ENCODE results near the gene OSBPL6. TPM values are rescaled to one million over a fixed set of nuclear protein-coding genes. Genes with fewer than 3 reads are reported as not detected.
"Not testable (repeated sequence)": the region's sequence is repeated elsewhere in the genome, so short reads cannot be mapped to it uniquely, and the experiment has no call there.

The OSBPL6 gene
- total RNA-seq, 1 donor, result 5.2 TPM

GRCh38 chr2:178309541-178309940 is 115.2 kb downstream of the OSBPL6 start:
- TF ChIP-seq CTCF (IDR thresholded peaks at IDR 0.05; ENCODE audit: insufficient read depth, low read length), result no peak
- H3K4me3 ChIP-seq (ENCODE audit: low read depth, low read length), result no peak overlapping the region
- no peak for DNase-seq (ENCODE audit: low read depth)

- DNase-seq (ENCODE audit: low read depth), result no peak
- no peak overlapping the region for H3K4me3 ChIP-seq (ENCODE audit: low read depth, low read length)
- TF ChIP-seq CTCF (IDR thresholded peaks at IDR 0.05; ENCODE audit: insufficient read depth, low read length), result no peak
These were observed 120.8 kb downstream of the OSBPL6 start for GRCh38 chr2:178315078-178315477.

GRCh38 chr2:178315488-178315948 is 121.2 kb downstream of the OSBPL6 start:
- no peak for TF ChIP-seq CTCF (IDR thresholded peaks at IDR 0.05; ENCODE audit: insufficient read depth, low read length)
- no peak overlapping the region for H3K4me3 ChIP-seq (ENCODE audit: low read depth, low read length)
- DNase-seq (ENCODE audit: low read depth), result no peak

GRCh38 chr2:178317811-178318210 is 123.5 kb downstream of the OSBPL6 start:
- no peak for DNase-seq (ENCODE audit: low read depth)
- TF ChIP-seq CTCF (IDR thresholded peaks at IDR 0.05; ENCODE audit: insufficient read depth, low read length), result no peak
- H3K4me3 ChIP-seq (ENCODE audit: low read depth, low read length), result no peak overlapping the region

- no peak for TF ChIP-seq CTCF (IDR thresholded peaks at IDR 0.05; ENCODE audit: insufficient read depth, low read length)
- H3K4me3 ChIP-seq (ENCODE audit: low read depth, low read length), result no peak overlapping the region
- no peak for DNase-seq (ENCODE audit: low read depth)
These were observed 125.8 kb downstream of the OSBPL6 start for GRCh38 chr2:178320011-178320585.

- TF ChIP-seq CTCF (IDR thresholded peaks at IDR 0.05; ENCODE audit: insufficient read depth, low read length), result no peak
- H3K4me3 ChIP-seq (ENCODE audit: low read depth, low read length), result no peak overlapping the region
- no peak for DNase-seq (ENCODE audit: low read depth)
These were observed 127.8 kb downstream of the OSBPL6 start for GRCh38 chr2:178322068-178322467.

GRCh38 chr2:178323331-178323730 is 129.0 kb downstream of the OSBPL6 start:
- not testable (repeated sequence) for H3K4me3 ChIP-seq (ENCODE audit: low read depth, low read length); DNase-seq (ENCODE audit: low read depth)

Measured in fibroblast of the aortic adventitia (primary cell).